ENCODE measurements around the gene CHSY1.

CHSY1 gene

DNA sequence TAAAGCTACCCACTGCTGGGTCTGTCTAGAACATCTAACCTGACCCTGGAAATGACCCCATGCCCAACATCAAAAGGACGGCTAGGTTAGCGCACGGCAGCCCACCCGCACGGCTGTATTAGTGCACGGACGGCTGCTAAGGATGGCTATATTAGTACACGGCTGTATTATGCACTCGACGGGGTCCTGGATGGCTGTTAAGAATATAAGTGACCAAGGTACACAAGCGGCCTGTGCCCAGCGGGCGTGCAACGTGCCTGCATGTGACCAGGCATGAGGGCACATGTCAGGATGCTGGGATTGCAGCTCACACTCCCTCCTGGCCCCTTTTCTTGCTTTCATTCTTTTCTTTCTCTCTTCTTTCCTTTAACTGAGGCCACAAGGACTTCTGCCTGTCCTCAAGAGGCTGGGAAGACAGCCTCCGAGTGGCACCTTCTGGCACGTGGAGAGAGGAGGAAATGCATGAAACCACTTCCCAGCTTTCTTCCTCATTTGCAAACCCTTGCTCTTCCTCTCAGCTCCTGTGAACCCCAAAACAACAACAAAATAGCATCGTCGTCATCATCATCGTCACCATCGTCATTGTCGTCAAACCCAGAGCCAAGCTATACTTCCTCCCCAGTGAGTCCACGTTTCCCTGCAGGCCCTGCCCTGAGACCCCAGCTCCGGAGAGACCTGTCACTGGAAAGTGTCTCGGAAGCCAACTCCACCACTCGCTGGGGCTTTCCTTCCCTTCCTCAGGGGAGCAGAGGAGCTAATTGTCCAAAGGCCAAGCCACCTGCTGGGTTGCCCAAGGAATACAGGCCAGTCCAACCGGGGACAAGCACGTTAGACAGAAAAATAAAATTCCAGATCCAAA lies 101.8 kb downstream of the CHSY1 start:
- Histone ChIP-seq H3K4me1 (ENCODE audit: insufficient read depth, low read length) (no peaks in the 10 kb centered on the region), H3K9ac (ENCODE audit: low read depth, low read length) (no peak overlapping the region), H3K27me3 (ENCODE audit: insufficient read depth, low read length) (no peaks in the 10 kb centered on the region), H3K4me3 (ENCODE audit: low read length) (no peak overlapping the region), H3K36me3 (ENCODE audit: insufficient read depth, low read depth, low read length) (no peaks in the 10 kb centered on the region), H3K27ac (ENCODE audit: low read length) (no peak overlapping the region), H3K9me3 (ENCODE audit: insufficient read depth, low read depth, low read length) (no peaks in the 10 kb centered on the region)

DNA sequence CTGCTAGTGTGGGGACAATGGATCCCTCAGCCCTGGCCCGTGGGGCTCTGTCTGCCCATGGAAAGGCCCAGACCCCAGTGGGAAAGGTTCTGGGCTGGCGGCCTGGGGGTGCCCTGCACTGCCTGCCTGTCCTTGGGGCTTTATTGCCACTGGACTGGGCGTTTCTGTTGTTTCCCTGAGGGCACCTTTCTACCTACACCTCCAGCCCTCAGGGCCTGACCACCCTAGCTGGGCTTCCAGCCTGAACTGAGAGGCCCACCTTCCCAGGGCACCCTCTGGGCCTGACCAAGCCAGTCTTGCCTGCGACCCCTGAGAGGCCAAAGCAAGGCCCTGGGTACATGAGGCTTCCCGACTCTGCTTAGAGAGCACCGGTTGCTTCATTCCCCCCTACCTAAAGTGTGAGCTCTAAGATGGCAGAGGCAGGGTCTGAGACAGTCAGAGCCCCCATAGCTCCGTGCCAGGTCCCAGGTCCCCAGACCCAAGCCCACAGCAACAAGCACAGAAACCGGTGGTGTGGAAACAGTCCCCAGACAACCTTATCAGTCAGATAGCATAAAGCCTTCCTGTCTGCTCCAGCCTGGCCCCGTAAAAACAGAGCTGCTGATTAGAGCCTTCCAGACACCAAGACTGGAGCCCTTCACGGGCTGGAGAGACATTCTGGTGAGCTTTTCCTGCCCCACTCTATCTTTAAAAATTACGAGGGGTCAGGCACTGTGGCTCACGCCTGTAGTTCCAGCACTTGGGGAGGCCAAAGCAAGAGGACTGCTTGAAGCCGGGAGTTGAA lies 102.8 kb downstream of the CHSY1 start:
- Histone ChIP-seq H3K9me3 (ENCODE audit: insufficient read depth, low read depth, low read length) (no peaks in the 10 kb centered on the region), H3K4me3 (ENCODE audit: low read length) (no peak overlapping the region), H3K36me3 (ENCODE audit: insufficient read depth, low read depth, low read length) (no peaks in the 10 kb centered on the region), H3K4me1 (ENCODE audit: insufficient read depth, low read length) (no peaks in the 10 kb centered on the region), H3K9ac (ENCODE audit: low read depth, low read length) (no peak overlapping the region), H3K27ac (ENCODE audit: low read length) (no peak overlapping the region), H3K27me3 (ENCODE audit: insufficient read depth, low read length) (no peaks in the 10 kb centered on the region)

DNA sequence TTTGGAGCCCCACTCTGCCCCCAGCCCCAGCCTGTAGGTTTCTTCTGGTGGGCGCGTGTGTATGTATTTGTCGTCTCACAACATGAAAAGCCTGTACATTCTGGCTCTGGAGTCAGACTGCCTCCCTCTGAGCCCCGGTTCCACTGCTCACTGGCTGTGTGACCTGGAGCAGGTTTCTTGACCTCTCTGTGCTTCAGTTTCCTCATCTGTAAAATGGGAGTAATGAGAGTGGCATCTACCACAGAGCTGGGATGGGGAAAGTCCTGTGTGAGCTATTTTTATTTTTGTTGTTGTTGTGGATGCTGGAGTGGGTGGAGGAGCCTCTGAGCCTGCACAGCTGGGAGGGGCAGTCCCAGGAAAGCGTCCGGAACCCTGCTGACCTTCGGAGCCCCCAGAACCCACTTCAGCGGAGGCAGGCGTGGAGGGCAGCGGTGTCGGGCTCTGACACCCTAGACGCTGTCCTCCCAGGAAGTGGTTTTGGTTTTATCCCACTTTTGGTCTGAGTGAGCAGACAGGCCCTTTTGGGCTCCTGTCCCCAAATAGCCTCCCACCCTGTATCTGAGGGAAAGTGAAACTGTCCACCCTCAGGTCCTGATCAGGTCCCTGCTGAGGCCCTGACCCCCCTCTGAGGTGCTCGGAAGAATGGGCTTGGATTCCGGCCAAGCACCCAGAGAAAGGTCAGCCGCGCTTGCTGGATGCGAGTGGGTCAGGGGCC lies 103.5 kb downstream of the CHSY1 start:
- Histone ChIP-seq H3K9ac (ENCODE audit: low read depth, low read length) (no peak overlapping the region), H3K36me3 (ENCODE audit: insufficient read depth, low read depth, low read length) (no peaks in the 10 kb centered on the region), H3K4me1 (ENCODE audit: insufficient read depth, low read length) (no peaks in the 10 kb centered on the region), H3K27ac (ENCODE audit: low read length) (no peak overlapping the region), H3K27me3 (ENCODE audit: insufficient read depth, low read length) (no peaks in the 10 kb centered on the region), H3K9me3 (ENCODE audit: insufficient read depth, low read depth, low read length) (no peaks in the 10 kb centered on the region), H3K4me3 (ENCODE audit: low read length) (no peak overlapping the region)

DNA sequence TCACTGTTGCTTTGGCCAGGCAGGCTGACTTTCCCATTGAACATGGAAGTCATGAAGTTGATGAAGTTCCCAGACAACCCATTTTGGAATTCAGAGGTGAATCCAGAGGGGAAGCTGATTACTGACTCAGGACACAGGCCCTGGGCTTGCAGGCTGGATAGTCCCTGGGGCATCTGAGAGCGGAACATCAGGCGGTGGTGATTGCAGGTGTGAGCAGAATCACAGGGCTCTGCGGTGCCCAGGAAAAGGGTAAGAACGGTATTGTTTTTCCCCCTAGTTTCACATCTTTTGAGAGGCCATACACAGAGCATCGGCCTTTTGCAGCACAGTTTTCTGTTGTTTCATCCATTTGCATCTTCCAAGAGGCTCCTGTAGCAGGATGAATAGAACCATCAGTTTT lies 104.7 kb downstream of the CHSY1 start:
- Histone ChIP-seq H3K4me3 (ENCODE audit: low read length) (no peak overlapping the region), H3K27ac (ENCODE audit: low read length) (no peak overlapping the region), H3K9me3 (ENCODE audit: insufficient read depth, low read depth, low read length) (no peaks in the 10 kb centered on the region), H3K9ac (ENCODE audit: low read depth, low read length) (no peak overlapping the region), H3K36me3 (ENCODE audit: insufficient read depth, low read depth, low read length) (no peaks in the 10 kb centered on the region), H3K27me3 (ENCODE audit: insufficient read depth, low read length) (no peaks in the 10 kb centered on the region), H3K4me1 (ENCODE audit: insufficient read depth, low read length) (no peaks in the 10 kb centered on the region)

DNA sequence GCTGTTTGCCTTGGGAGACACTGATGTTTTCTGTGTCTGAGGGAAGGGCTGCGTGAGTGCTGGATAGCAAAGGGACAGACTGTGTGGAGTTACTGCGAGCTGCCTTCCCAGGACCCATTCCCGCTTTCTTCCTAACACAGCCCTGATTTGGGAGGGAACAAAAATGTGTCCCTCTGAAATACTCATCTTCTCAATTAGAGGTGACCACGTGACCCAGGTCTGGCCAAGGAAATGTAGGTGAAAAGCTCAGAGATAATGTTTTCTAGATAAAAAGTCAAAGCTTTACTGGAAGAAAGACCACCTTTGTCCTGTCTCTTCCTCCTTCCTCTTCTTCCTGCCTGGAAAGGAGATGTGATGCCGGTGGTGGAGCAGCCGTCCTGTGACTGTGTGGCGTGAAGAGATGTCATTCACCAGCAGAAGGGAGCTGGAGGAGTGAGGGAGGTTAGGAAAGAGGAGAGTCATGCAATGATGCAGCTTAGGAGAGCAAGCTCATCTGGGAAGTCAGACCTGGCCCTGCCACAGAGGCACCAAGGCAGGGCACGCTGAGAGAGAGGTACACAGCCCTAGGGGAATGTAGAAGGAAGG lies 105.6 kb downstream of the CHSY1 start:
- no peak overlapping the region for H3K4me3 ChIP-seq (ENCODE audit: low read length)
- H3K27ac ChIP-seq (ENCODE audit: low read length) = no peak overlapping the region
- H3K36me3 ChIP-seq (ENCODE audit: insufficient read depth, low read depth, low read length) = no peaks in the 10 kb centered on the region
- no peaks in the 10 kb centered on the region for H3K4me1 ChIP-seq (ENCODE audit: insufficient read depth, low read length)
- no peaks in the 10 kb centered on the region for H3K9me3 ChIP-seq (ENCODE audit: insufficient read depth, low read depth, low read length)
- H3K27me3 ChIP-seq (ENCODE audit: insufficient read depth, low read length) = no peaks in the 10 kb centered on the region
- H3K9ac ChIP-seq (ENCODE audit: low read depth, low read length) = no peak overlapping the region

DNA sequence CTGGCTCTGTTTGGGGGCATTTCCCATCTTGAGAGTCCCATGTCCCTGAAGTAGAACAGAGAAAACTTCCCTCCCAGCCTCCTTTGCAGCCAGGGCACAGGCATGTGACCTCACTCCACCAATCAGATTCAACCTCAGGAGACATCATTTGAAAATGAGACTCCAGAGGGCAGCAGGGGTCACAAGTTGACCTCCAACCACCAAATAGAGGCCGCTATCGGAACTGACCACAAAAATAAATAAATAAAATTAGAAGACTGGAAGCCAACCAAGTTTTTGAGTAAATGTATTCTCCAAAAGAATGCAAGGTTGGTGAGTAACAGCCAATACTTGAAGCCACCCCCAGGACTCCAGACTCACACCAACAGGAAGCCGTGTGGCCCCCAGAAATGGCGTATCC lies 106.5 kb downstream of the CHSY1 start:
- Histone ChIP-seq H3K9ac (ENCODE audit: low read depth, low read length) (no peak overlapping the region), H3K36me3 (ENCODE audit: insufficient read depth, low read depth, low read length) (no peaks in the 10 kb centered on the region), H3K9me3 (ENCODE audit: insufficient read depth, low read depth, low read length) (no peaks in the 10 kb centered on the region), H3K27ac (ENCODE audit: low read length) (no peak overlapping the region), H3K4me1 (ENCODE audit: insufficient read depth, low read length) (no peaks in the 10 kb centered on the region), H3K4me3 (ENCODE audit: low read length) (no peak overlapping the region), H3K27me3 (ENCODE audit: insufficient read depth, low read length) (no peaks in the 10 kb centered on the region)

DNA sequence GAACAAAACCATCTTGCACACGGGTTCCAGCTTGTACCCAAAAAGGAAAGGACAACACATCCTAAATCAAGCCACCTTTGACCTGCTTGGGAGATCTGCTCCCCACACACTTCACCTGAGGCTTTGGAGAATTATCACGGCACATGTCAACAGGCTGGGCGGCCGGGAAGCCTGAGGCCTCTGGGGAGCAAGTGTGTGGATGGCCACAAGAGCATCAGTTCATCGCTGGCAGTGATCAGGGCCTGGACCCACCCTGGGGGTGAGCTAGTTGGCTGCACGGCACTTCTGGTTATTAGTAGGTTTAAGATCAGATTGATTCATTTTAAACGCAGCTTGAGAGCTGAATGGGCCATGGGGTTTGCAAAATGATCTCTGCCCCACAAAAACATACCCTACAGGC lies 108.5 kb downstream of the CHSY1 start:
- Histone ChIP-seq H3K27me3 (ENCODE audit: insufficient read depth, low read length) (no peaks in the 10 kb centered on the region), H3K9me3 (ENCODE audit: insufficient read depth, low read depth, low read length) (no peaks in the 10 kb centered on the region), H3K4me1 (ENCODE audit: insufficient read depth, low read length) (no peaks in the 10 kb centered on the region), H3K36me3 (ENCODE audit: insufficient read depth, low read depth, low read length) (no peaks in the 10 kb centered on the region), H3K9ac (ENCODE audit: low read depth, low read length) (no peak overlapping the region), H3K4me3 (ENCODE audit: low read length) (no peak overlapping the region), H3K27ac (ENCODE audit: low read length) (no peak overlapping the region)

DNA sequence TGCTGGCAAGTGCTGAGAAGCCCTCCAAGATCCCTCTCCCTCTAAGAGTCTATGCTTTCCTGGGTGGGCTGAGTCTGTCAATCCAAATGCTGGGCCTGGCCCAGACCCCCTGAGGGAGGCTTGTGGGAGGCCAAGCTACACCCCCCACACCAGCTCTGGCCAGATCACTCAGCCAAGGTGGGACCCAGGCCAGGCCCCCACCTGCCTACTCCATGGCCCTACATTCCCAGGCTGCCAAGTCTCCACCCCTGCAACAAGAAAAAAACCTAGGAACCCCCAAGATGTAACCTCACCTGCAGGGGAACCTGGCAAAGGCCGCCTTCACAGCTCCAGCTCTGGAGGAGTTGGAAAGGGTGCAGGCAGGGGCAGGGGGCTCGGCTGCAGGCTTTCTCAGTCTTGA lies 109.1 kb downstream of the CHSY1 start:
- no peak overlapping the region for H3K27ac ChIP-seq (ENCODE audit: low read length)
- H3K4me3 ChIP-seq (ENCODE audit: low read length) = no peak overlapping the region
- no peaks in the 10 kb centered on the region for H3K36me3 ChIP-seq (ENCODE audit: insufficient read depth, low read depth, low read length)
- H3K9ac ChIP-seq (ENCODE audit: low read depth, low read length) = no peak overlapping the region
- H3K9me3 ChIP-seq (ENCODE audit: insufficient read depth, low read depth, low read length) = no peaks in the 10 kb centered on the region
- no peaks in the 10 kb centered on the region for H3K27me3 ChIP-seq (ENCODE audit: insufficient read depth, low read length)
- H3K4me1 ChIP-seq (ENCODE audit: insufficient read depth, low read length) = no peaks in the 10 kb centered on the region

DNA sequence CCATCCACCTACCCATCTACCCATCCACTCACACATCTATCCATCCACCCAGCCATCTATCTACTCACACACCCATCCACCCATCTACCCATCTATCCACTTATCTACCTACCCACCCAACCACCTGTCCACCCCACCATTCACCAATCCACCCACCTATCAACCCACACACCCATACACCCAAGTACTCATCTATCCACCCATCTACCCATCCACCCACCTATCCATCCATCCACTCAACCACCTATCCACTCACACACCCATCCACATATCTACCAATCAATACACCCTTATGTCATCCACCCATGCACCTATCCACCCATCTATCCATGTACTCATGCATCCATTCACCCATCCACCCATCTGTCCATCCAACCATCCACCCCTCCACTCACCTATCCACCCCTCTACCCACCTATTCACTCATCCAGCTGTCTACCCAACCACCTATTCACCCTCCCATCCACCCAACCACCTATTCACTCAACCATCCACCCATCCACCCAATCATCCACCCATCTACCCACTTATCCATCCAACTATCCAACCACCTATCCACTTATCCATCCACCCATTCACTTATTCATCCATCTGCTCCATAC lies 109.8 kb downstream of the CHSY1 start:
- Histone ChIP-seq H3K4me3 (ENCODE audit: low read length) (no peak overlapping the region), H3K9me3 (ENCODE audit: insufficient read depth, low read depth, low read length) (no peaks in the 10 kb centered on the region), H3K36me3 (ENCODE audit: insufficient read depth, low read depth, low read length) (no peaks in the 10 kb centered on the region), H3K4me1 (ENCODE audit: insufficient read depth, low read length) (no peaks in the 10 kb centered on the region), H3K27ac (ENCODE audit: low read length) (no peak overlapping the region), H3K9ac (ENCODE audit: low read depth, low read length) (no peak overlapping the region), H3K27me3 (ENCODE audit: insufficient read depth, low read length) (no peaks in the 10 kb centered on the region)

DNA sequence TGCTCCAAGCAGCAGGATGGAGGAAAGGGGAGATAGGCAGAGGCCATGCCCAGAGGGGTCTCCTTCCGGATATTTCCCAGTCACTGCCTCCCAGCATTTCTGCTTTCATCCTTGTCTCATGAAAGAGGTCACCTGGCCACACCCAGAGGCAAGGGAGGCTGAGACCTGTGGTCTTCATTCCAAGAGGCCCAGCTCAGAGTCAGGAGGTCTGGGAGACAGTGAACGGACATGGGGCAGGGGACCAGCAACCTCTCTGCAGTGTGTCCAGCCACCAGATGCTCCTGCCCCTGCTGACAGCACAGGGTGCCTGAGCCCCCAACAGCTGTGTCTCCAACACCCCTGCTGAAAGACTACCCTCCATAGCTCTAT lies 111.2 kb downstream of the CHSY1 start:
- no peaks in the 10 kb centered on the region for H3K27me3 ChIP-seq (ENCODE audit: insufficient read depth, low read length)
- H3K27ac ChIP-seq (ENCODE audit: low read length) = no peak overlapping the region
- H3K36me3 ChIP-seq (ENCODE audit: insufficient read depth, low read depth, low read length) = no peaks in the 10 kb centered on the region
- H3K4me1 ChIP-seq (ENCODE audit: insufficient read depth, low read length) = no peaks in the 10 kb centered on the region
- no peak overlapping the region for H3K9ac ChIP-seq (ENCODE audit: low read depth, low read length)
- H3K4me3 ChIP-seq (ENCODE audit: low read length) = no peak overlapping the region
- no peaks in the 10 kb centered on the region for H3K9me3 ChIP-seq (ENCODE audit: insufficient read depth, low read depth, low read length)

DNA sequence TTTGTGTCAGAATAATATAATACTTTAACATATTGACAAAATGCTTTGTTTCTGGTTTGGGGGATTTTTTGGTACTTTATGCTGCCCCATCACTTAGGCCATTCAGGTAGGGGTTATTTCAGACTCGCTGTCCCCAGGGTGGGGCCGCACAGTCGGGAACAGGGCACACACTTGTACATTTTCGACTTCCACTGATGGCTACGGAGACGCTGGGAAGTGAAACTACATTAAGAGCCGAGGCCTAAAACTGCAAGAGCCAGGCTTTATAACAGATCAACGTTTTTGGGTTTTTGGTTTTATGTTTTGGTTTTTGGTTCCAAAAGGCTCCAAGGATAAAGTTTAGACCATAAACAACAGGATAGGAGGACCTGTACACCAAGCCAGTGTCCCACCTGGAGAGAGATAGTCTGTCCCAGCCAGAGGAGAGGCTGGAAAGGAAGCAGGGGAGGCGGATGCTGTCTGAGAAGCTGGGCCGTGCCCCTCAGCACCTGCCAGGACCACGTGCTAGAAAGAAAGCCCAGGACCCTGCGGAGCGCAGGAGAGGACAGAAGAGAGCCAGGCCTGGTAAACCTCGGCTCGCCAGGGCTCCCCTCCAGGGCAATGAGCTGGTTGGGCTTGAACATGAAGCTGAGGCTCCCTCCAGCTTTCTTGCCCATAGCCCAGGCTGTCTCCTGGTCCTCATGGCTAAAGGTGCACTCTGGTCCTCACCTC lies 111.7 kb downstream of the CHSY1 start:
- H3K27me3 ChIP-seq (ENCODE audit: insufficient read depth, low read length) = no peaks in the 10 kb centered on the region
- no peaks in the 10 kb centered on the region for H3K36me3 ChIP-seq (ENCODE audit: insufficient read depth, low read depth, low read length)
- H3K9ac ChIP-seq (ENCODE audit: low read depth, low read length) = no peak overlapping the region
- no peaks in the 10 kb centered on the region for H3K9me3 ChIP-seq (ENCODE audit: insufficient read depth, low read depth, low read length)
- no peaks in the 10 kb centered on the region for H3K4me1 ChIP-seq (ENCODE audit: insufficient read depth, low read length)
- H3K27ac ChIP-seq (ENCODE audit: low read length) = no peak overlapping the region
- no peak overlapping the region for H3K4me3 ChIP-seq (ENCODE audit: low read length)

Measured in iPS-20b (cell line).